Muscle of leg (tissue), 16 donors: Measurements from ENCODE around the gene PSD. TPM values are rescaled to one million over a fixed set of nuclear protein-coding genes. Genes with fewer than 3 reads are reported as not detected.
A peak's percentile ranks its signal among the peaks of the same experiment; 100 is the strongest.

Source experiments
- DNase-seq: peaks from one replicate; pipeline ENCODE4 v3.0.0; 2013
- H3K27ac ChIP-seq: one replicate; pipeline ENCODE4 v1.5.1; 2013; ENCODE audit warnings: mild to moderate bottlenecking, low read length, control low read depth
- H3K27me3 ChIP-seq: one replicate; pipeline ENCODE4 v1.6.1; 2013; ENCODE audit warnings: low read length; ENCODE audit not compliant: control insufficient read depth, insufficient read depth
- H3K36me3 ChIP-seq: one replicate; pipeline ENCODE4 v1.6.1; 2013; ENCODE audit warnings: low read length; ENCODE audit not compliant: control insufficient read depth, insufficient read depth
- H3K4me1 ChIP-seq: one replicate; pipeline ENCODE4 v1.6.1; 2013; ENCODE audit warnings: low read length; ENCODE audit not compliant: control insufficient read depth, insufficient read depth
- H3K4me3 ChIP-seq: one replicate; pipeline ENCODE4 v1.5.1; 2013; ENCODE audit warnings: low read length, control low read depth
- H3K9me3 ChIP-seq: replicated peaks from 2 replicates; pipeline ENCODE4 v1.6.1; 2013; ENCODE audit warnings: low read depth, low read length; ENCODE audit not compliant: control insufficient read depth
- WGBS: methylation state at CpG from one replicate; pipeline ENCODE4 v1.1.5; 2013; ENCODE audit warnings: missing lambda C conversion rate; ENCODE audit not compliant: insufficient coverage; 5-methylcytosine and 5-hydroxymethylcytosine counted together
- long read RNA-seq, 11 donors: transcript quantifications; one replicate each; lab custom pipeline, GENCODE V29; 2026
- polyA plus RNA-seq, 8 donors: library from polyadenylated mRNA; unstranded; fragments of 120-200 nt; gene quantifications; one replicate each; pipeline versions ENCODE4 v1.2.1 to v1.2.3, GENCODE V29; 2013; ENCODE audit warnings: inconsistent platforms in 1 of 8, low replicate concordance in 1 of 8; ENCODE audit not compliant: insufficient read length in 8 of 8, insufficient read depth in 1 of 8
- total RNA-seq: library from RNA; stranded (reverse); fragments of 120-200 nt; gene quantifications from one replicate; pipeline ENCODE4 v1.2.4, GENCODE V29; 2013

PSD gene
- total RNA-seq (6.1 TPM), polyA plus RNA-seq (10 to 100 TPM in 2 of 8 donors, 1 to 10 TPM in 6; 6.4 to 11.0 (median 7.2) TPM)
- long read RNA-seq, donor 1, result 0 reads
- long read RNA-seq, donor 2, result 0 reads
- long read RNA-seq, donor 3, result 0 reads
- long read RNA-seq, donor 4, result 0 reads
- long read RNA-seq, donor 5, partial matches to known transcripts, result 47 of 47 reads
- long read RNA-seq, donor 5, other reads (novel, unspliced or antisense), result 0 of 47 reads
- long read RNA-seq, donor 6, partial matches to known transcripts, result 21 of 26 reads
- long read RNA-seq, donor 6, other reads (novel, unspliced or antisense), result 5 of 26 reads
- long read RNA-seq, donor 7, result 0 reads
- long read RNA-seq, donor 8, result 0 reads
- long read RNA-seq, donor 9, result 0 reads
- long read RNA-seq, donor 10, result 0 reads
- long read RNA-seq, donor 11, result 0 reads

DNA sequence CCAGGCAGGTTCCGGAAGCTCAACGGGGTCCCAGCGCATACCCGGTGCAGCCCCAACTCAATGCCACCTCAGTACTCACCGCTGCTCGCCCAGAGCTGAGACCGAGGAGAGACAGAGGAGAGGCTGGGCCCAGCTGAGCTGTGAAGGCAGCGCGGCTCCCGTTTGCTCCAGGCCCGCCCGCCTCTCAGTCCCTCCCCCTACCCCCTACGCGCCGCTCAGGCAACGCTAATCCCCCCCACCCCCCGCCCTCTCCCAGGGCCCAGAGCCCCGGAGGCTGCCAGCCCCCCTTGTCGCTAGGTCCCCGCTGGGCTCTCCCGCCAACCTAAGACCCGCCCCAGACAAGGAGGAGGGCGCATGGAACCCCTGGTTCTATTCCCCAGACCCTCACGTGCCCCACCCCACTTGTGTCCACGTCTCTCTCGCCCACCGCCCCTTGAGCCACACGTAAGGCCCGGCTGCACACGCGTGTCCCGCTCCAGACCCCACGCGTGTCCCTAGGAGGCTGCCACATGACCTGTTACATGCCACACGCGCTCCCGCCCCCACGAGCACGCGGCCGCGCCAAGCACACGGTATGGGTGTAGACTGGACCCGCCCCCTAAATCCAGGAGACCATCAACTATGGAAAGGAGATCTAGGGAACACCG, at the start of gene PSD:
Gene PSD (minus strand): TSS at position 164 of the 647 bp plus-strand sequence. CDS start 1,747 bp downstream, outside the sequence.
- DNase-seq, result no peak
- 0% methylated on average over 23 of the region's 45 CpGs for whole genome bisulfite sequencing
- Histone ChIP-seq H3K4me1 (peaks cover 33% of the 10 kb centered on the region), H3K9me3 (no peaks in the 10 kb centered on the region), H3K4me3 (peak within 1 kb of the TSS; percentile 93), H3K36me3 (peaks cover 7% of the 10 kb centered on the region), H3K27ac (no peak within 1 kb of the TSS), H3K27me3 (peaks cover 25% of the 10 kb centered on the region)

DNA sequence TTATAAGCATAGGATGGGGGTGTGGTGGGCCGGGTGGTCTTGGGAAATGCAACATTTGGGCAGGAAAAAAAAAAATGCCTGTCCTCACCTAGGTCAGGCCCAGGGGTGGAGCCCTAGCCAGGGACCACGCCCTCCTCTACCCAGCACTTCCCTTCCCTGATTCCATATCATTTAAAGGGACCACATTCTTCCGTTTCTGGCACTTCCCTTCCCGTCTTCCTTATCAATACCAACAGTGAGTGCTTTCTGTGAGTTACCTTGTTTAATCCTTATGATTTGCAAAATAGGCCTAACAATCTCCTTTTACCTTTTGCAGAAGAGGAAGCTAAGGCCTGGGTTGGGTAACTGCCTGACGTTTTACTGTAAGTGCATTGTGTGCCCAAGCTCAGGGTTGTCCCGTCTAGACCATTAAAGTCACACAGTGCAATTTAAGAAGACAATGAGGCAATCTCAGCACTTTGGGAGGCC, 49.4 kb upstream of the PSD start:
- H3K27me3 ChIP-seq, result peaks cover 7% of the 10 kb centered on the region
- DNase-seq, result no peak
- H3K4me3 ChIP-seq, result no peak overlapping the region
- 30% methylated on average over 3 of the region's 6 CpGs for WGBS
- no peak overlapping the region for H3K27ac ChIP-seq
- no peaks in the 10 kb centered on the region for H3K4me1 ChIP-seq
- H3K36me3 ChIP-seq, result no peaks in the 10 kb centered on the region
- H3K9me3 ChIP-seq, result no peaks in the 10 kb centered on the region

DNA sequence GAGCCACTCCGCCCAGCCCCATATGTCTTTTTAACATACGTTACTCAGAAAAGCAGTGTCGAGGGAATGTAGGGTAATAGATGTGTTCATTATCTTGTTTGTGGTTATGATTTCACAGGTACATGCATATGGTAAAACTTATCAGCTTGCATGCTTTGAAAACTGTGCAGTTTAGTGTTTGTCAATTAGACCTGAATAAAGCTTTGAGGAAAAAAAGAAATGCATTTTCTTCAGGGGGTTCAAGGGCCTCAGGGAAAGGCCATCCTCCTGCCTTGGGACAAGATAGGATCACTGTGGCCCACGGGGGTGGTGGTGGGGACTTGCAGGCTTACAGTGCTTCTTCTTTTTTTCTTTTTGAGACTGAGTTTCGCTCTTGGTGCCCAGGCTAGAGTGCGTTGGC, 48.7 kb upstream of the PSD start:
- peaks cover 14% of the 10 kb centered on the region for H3K27me3 ChIP-seq
- H3K27ac ChIP-seq, result no peak overlapping the region
- no peak for DNase-seq
- 67% methylated on average over 2 of the region's 6 CpGs for WGBS
- no peaks in the 10 kb centered on the region for H3K9me3 ChIP-seq
- no peaks in the 10 kb centered on the region for H3K36me3 ChIP-seq
- no peak overlapping the region for H3K4me3 ChIP-seq
- H3K4me1 ChIP-seq, result no peaks in the 10 kb centered on the region

DNA sequence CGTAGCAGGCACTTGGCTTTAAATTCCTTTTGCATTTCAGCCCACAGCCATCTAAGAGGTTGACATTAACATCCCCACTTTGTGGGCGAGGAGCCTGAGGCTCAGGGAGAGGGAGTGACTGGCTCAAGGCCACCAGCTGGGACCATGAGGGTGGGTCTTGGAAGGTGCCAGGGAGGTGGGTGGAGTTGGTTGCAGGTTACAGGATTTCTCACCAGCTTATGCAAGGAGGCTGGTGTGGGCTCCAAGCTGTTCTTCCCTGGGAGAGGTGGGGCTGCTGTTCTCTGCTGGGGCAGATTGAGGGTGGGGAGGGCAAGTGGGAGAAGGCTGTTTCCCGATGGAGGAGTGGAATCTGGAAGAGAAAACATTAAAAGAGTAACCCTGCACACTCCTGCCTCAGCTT, 46.9 kb upstream of the PSD start:
- Histone ChIP-seq H3K9me3 (no peaks in the 10 kb centered on the region), H3K27ac (no peak overlapping the region), H3K4me1 (peaks cover 15% of the 10 kb centered on the region), H3K4me3 (no peak overlapping the region), H3K27me3 (peaks cover 29% of the 10 kb centered on the region), H3K36me3 (no peaks in the 10 kb centered on the region)
- no peak for DNase-seq
- WGBS, result no CpG with 5 or more reads among the region's 3 CpGs

DNA sequence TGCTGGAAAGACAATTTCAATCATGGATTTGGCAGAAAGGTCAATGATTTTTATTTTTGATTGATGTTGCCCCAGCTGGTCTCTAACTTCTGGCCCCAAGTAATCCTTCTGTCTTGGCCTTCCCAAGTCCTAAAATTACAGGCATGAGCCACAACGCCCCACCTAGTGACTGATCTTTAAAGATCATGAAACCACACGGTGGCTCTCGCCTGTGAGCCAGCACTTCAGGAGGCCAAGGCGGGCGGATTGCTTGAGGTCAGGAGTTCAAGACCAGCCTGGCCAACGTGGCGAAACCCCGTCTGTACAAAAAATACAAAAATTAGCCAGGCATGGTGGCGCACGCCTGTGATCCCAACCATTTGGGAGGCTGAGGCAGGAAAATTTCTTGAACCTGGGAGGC, 45.4 kb upstream of the PSD start:
- WGBS, result 74% methylated on average over 9 of the region's 10 CpGs
- Histone ChIP-seq H3K27ac (no peak overlapping the region), H3K4me3 (no peak overlapping the region), H3K4me1 (peaks cover 15% of the 10 kb centered on the region), H3K36me3 (no peaks in the 10 kb centered on the region), H3K27me3 (peaks cover 32% of the 10 kb centered on the region), H3K9me3 (no peaks in the 10 kb centered on the region)
- no peak for DNase-seq

DNA sequence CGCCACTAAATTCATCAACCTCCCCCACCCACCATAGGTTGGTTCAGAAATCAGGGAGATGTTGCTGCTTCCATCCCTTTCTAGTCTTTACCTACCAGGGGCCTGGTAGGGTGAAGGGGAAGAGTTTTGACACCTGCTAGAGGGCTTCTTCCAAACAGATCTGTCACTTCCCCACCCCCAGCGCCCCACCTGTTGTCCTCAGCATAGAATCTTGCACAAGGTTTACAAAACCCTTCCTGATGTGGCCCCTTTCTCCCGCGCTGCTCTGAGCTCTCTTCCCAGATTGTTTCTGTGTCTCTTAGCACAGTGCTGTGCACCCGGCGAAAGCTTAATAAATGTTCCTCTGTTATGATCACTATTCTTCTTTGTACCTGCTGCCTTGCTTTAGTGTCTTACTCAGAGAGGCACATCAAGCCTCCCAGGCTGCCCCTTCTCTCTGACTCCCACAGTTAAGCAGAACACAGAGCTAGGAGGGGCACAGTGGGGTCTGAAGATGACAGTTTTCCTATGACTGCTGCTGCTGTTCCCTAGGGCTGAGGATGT, 44.0 kb upstream of the PSD start:
- 46% methylated on average over 5 of the region's 6 CpGs for WGBS

DNA sequence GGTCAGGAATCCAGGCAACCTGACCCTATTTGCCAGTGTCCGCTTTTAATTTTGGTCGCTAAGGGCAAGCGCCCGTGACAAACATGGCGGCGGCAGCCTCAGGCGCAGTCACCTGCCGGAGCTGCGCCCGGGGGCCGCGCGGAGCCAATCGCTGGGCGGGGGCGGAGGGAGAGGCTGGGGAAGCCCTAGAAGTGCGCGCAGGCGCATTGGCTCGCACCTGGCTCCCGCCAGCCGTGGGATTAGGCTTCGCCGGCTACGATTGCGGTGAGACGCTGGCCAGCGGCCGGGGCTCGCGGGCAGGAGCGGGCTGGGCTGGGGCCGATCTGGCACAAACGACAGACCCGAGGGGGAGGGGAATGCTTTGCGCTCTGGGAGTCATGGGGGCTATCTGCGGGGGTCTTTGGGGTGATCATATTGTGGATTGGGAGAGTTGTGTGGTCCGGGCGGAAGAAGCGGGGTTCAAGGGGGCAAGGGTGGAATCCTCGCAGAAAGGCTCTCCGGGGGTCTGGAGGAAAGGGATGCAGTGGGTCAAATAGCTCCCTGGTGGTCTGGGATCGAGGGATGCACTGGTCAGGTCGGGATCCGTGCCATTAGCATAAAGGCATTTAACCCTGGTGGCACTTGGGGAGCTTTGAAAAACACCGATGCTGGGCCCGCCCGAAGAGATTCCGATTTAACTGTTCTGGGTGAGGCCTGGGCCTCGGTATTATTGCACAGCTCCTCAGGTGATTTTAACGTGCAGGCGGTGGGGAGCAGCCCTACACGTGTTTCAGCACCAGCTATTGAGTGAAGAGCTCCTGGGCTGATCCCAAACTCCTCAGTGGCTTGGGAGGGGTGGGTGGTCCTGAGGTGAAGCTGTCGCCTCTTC, 42.8 kb upstream of the PSD start:
- Histone ChIP-seq H3K27me3 (peaks cover 32% of the 10 kb centered on the region), H3K9me3 (no peaks in the 10 kb centered on the region), H3K27ac (no peak overlapping the region), H3K4me3 (peak overlapping the region; percentile 56), H3K36me3 (no peaks in the 10 kb centered on the region), H3K4me1 (peaks cover 15% of the 10 kb centered on the region)
- 2% methylated on average over 53 of the region's 54 CpGs for whole genome bisulfite sequencing
- DNase-seq, result peak; percentile 90

More for the DNA sequence above, 44.0 kb upstream of the PSD start:
- peaks cover 32% of the 10 kb centered on the region for H3K27me3 ChIP-seq
- H3K36me3 ChIP-seq, result no peaks in the 10 kb centered on the region
- H3K4me3 ChIP-seq, result no peak overlapping the region
- H3K9me3 ChIP-seq, result no peaks in the 10 kb centered on the region
- no peak overlapping the region for H3K27ac ChIP-seq
- DNase-seq, result no peak
- peaks cover 15% of the 10 kb centered on the region for H3K4me1 ChIP-seq

DNA sequence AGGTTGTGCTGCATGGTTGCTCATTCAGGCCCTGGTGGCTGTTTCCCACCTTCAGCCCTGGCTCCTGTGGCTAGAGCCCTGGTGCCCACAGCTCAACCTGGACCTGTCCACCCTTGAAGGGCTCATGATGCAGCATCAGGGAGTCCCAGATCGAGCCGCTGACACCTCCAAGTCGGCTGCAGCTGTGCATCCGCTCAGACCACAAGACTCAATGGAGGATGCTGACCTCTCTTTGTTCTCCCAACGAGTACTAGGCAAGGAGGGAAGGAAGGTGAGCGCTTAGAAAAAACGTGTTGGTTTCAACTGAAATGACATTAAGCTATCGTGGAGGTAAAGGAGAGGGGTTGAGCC, 42.2 kb upstream of the PSD start:
- peaks cover 15% of the 10 kb centered on the region for H3K4me1 ChIP-seq
- DNase-seq, result no peak
- WGBS, result 34% methylated on average over 7 of the region's 8 CpGs
- peaks cover 32% of the 10 kb centered on the region for H3K27me3 ChIP-seq
- no peaks in the 10 kb centered on the region for H3K9me3 ChIP-seq
- no peaks in the 10 kb centered on the region for H3K36me3 ChIP-seq
- no peak overlapping the region for H3K27ac ChIP-seq
- peak overlapping the region; percentile 56 for H3K4me3 ChIP-seq

DNA sequence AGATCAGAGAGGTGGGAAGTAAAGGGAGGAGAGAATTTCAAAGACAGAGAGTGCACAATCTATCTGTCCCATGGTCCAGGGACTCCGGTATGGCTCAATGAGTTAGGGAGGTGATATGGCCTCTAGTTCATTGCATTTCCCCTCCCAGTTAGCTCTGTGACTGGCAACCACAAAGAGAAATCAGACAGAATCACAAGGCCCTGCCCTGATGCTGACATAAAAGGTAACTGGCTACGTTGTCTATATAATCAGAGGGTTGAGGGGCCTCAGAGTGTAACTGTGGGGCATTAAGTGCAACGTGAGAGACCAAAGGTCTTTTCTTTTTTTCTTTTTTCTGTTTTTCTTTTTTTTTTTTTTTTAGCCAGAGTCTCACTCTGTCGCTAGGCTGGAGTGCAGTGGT, 40.1 kb upstream of the PSD start:
- no peak overlapping the region for H3K4me3 ChIP-seq
- WGBS, result no CpG with 5 or more reads among the region's 4 CpGs
- peaks cover 29% of the 10 kb centered on the region for H3K27me3 ChIP-seq
- no peaks in the 10 kb centered on the region for H3K9me3 ChIP-seq
- peaks cover 15% of the 10 kb centered on the region for H3K4me1 ChIP-seq
- DNase-seq, result no peak
- H3K36me3 ChIP-seq, result no peaks in the 10 kb centered on the region
- H3K27ac ChIP-seq, result no peak overlapping the region
